Chondrocyte (in vitro differentiated cells): ENCODE results near the gene MPPED2. TPM values are rescaled to one million over a fixed set of nuclear protein-coding genes. Genes with fewer than 3 reads are reported as not detected.

Experiments used
- DNase-seq: peaks from one replicate; pipeline ENCODE4 v3.0.0; 2021; ENCODE audit warnings: mixed read lengths, low spot score
- H3K27ac Mint-ChIP-seq: one replicate; pipeline ENCODE4 v1.8.0; 2021; ENCODE audit warnings: mild to moderate bottlenecking, moderate library complexity, mixed read lengths; ENCODE audit not compliant: unreplicated experiment
- H3K27me3 Mint-ChIP-seq: 2 replicates; pipeline ENCODE4 v1.8.0; 2021; ENCODE audit warnings: low read depth, mixed read lengths
- H3K36me3 Mint-ChIP-seq: 2 replicates; pipeline ENCODE4 v1.8.0; 2021; ENCODE audit warnings: low read depth, mixed read lengths
- H3K4me1 Mint-ChIP-seq: 2 replicates; pipeline ENCODE4 v1.8.0; 2021; ENCODE audit warnings: low read depth, mild to moderate bottlenecking, mixed read lengths
- H3K4me3 Mint-ChIP-seq: one replicate; pipeline ENCODE4 v1.8.0; 2021; ENCODE audit warnings: mild to moderate bottlenecking, moderate library complexity, mixed read lengths; ENCODE audit not compliant: unreplicated experiment
- H3K9me3 Mint-ChIP-seq: 2 replicates; pipeline ENCODE4 v1.8.0; 2021; ENCODE audit warnings: low read depth, mixed read lengths
- total RNA-seq: library from RNA; stranded (reverse); gene quantifications from 3 replicates; pipeline ENCODE4 v1.2.1, GENCODE V29; 2021
- TF ChIP-seq, protein P1 (sequence below): fragments of 200-600 bp; sonication (generic); IDR thresholded peaks from 2 replicates; pipeline ENCODE4 v1.5.0; 2021; ENCODE audit warnings: antibody characterized with exemption, mild to moderate bottlenecking, moderate library complexity

The MPPED2 gene
- total RNA-seq, 1 donor from 2014 or later, result not detected

DNA sequence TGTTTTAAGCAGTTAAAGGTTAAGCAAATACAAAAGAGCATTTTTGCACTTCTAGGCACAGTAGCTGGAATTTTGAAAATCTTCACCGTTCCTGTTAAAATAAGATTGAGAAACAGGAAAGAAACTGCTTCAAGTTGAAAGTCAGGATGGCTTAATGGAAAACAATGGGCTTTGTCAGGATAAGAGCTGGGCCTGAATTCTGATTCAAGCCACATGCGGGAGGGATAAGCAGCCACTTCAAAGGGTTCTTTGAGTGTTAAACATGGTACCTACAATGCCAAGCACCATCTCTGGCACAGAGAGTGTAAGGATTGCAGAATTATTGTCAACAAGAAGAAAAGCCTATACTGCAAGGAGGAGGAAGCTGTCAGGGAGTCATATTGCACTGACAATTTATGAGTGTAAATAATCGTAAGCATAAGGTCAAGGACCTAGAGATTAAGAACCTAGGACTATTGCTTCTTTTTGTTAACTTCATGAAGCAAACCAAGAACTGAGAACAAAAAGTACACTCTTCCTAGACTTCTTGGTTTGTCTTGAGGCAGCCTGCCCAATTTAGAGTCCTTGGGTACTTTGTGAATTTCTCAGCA, 32.5 kb downstream of the MPPED2 start:
- Mint-ChIP-seq H3K9me3 (no peaks in the 10 kb centered on the region), H3K27ac (no peak overlapping the region), H3K4me1 (no peaks in the 10 kb centered on the region), H3K27me3 (no peaks in the 10 kb centered on the region), H3K4me3 (no peak overlapping the region), H3K36me3 (no peaks in the 10 kb centered on the region)
- DNase-seq, result no peak
- TF ChIP-seq, protein P1, sequence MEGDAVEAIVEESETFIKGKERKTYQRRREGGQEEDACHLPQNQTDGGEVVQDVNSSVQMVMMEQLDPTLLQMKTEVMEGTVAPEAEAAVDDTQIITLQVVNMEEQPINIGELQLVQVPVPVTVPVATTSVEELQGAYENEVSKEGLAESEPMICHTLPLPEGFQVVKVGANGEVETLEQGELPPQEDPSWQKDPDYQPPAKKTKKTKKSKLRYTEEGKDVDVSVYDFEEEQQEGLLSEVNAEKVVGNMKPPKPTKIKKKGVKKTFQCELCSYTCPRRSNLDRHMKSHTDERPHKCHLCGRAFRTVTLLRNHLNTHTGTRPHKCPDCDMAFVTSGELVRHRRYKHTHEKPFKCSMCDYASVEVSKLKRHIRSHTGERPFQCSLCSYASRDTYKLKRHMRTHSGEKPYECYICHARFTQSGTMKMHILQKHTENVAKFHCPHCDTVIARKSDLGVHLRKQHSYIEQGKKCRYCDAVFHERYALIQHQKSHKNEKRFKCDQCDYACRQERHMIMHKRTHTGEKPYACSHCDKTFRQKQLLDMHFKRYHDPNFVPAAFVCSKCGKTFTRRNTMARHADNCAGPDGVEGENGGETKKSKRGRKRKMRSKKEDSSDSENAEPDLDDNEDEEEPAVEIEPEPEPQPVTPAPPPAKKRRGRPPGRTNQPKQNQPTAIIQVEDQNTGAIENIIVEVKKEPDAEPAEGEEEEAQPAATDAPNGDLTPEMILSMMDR, result no peak

DNA sequence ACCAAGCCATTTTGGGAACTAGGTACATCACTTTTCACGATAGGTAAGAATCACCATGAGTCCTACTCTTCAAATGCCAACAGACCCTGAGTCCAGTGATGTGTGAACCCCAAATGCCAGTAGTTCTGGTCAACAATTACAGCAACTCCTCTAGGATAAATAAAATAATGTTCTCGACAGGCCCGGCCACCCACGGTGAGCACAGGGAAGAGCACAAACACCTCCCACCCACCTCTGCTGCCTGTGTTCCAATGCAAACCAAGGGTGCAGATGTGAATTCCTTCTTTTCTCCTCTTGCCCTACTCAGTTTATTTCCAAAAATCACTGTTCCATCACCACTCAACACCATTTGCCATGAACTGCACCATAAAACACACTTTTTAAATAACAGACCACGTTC, 33.3 kb downstream of the MPPED2 start:
- no peaks in the 10 kb centered on the region for H3K27me3 Mint-ChIP-seq
- no peaks in the 10 kb centered on the region for H3K36me3 Mint-ChIP-seq
- TF ChIP-seq, protein P1, result no peak
- H3K9me3 Mint-ChIP-seq, result no peaks in the 10 kb centered on the region
- no peaks in the 10 kb centered on the region for H3K4me1 Mint-ChIP-seq
- no peak overlapping the region for H3K27ac Mint-ChIP-seq
- no peak for DNase-seq
- no peak overlapping the region for H3K4me3 Mint-ChIP-seq

DNA sequence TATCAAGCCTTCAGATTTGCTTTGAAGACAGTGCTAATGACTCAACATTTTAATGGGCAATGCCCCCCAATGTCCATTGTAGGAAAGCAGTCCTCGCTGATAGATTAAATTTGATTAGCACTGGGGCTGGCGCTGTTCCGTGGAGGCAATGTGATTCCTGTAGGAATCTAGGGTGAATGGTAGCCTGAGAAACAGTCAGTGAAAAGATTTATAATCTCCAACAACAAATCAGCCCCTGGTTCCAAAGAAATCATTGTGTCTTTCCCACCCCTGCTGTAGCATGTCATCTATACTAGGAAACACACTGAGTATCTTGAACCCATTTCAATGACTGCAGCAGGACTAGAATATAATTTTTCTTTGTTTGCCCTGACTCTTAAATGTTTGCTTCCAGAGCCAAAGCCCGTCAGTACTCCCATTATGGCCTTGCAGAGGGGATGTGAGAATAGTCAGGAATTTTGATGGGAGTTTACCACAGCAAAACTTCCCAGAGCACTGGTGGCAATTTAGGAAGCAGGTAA, 36.1 kb downstream of the MPPED2 start:
- Mint-ChIP-seq H3K4me3 (no peak overlapping the region), H3K4me1 (no peaks in the 10 kb centered on the region), H3K27ac (no peak overlapping the region), H3K36me3 (no peaks in the 10 kb centered on the region), H3K9me3 (peaks cover 4% of the 10 kb centered on the region), H3K27me3 (no peaks in the 10 kb centered on the region)
- TF ChIP-seq, protein P1, result no peak
- no peak for DNase-seq

DNA sequence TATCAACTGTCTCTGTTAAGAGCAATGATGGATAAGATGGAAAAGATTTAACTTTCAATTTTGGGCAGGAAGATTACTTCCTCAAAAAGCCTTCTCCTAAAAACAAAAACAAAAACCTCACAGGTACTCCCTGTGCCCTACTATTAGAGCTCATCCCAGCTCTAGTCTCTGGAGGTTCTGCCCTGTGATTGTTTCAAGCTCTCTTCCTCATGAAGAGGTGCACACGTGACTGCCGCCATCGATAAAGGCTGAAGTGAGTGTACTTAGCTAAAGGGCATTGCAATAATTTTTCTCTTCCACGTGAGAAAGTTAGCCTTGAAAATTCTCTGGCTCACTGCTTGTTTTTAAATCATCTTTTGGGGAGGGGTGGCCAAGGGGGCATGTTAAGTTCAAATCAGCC, 36.6 kb downstream of the MPPED2 start:
- H3K27ac Mint-ChIP-seq, result no peak overlapping the region
- H3K4me1 Mint-ChIP-seq, result no peaks in the 10 kb centered on the region
- no peak overlapping the region for H3K4me3 Mint-ChIP-seq
- no peaks in the 10 kb centered on the region for H3K36me3 Mint-ChIP-seq
- DNase-seq, result no peak
- peaks cover 4% of the 10 kb centered on the region for H3K9me3 Mint-ChIP-seq
- TF ChIP-seq, protein P1, result no peak
- H3K27me3 Mint-ChIP-seq, result peaks cover 3% of the 10 kb centered on the region

DNA sequence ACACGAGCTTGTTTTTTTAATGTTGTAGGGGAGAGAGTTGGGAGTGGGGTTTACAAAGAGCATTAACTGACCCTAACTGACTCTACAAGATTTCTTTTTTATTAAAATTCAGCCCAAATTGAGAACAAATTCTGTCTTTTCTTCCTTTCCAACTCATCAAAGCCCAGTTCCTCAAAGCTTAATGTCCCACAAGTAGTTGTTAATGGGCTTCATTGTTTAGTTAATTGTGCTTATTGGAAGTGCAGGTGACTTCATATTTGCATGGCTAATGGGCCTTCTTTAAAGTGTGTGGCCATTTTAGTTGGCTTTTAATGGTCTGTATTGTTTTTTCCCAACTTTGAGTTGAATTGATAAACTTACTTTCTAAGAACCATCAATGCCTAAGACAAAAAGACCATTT, 39.8 kb downstream of the MPPED2 start:
- no peak for DNase-seq
- Mint-ChIP-seq H3K36me3 (no peaks in the 10 kb centered on the region), H3K27me3 (peaks cover 3% of the 10 kb centered on the region), H3K9me3 (peaks cover 4% of the 10 kb centered on the region), H3K4me3 (no peak overlapping the region), H3K4me1 (no peaks in the 10 kb centered on the region), H3K27ac (no peak overlapping the region)
- TF ChIP-seq, protein P1, result no peak
